Endodermal cell (in vitro differentiated cells): ENCODE measurements around the gene CCDC38. TPM values are rescaled to one million over a fixed set of nuclear protein-coding genes. Genes with fewer than 3 reads are reported as not detected.
A peak's percentile ranks its signal among the peaks of the same experiment; 100 is the strongest.

ENCODE experiments used
- DNase-seq: peaks from one replicate; pipeline ENCODE4 v3.0.0-alpha.2; 2017
- H3K27ac ChIP-seq: 2 replicates; pipeline ENCODE4 v1.5.1; 2013; ENCODE audit warnings: mild to moderate bottlenecking, low read depth, low read length, moderate library complexity
- H3K27me3 ChIP-seq: 2 replicates; pipeline ENCODE4 v1.6.1; 2013; ENCODE audit warnings: mild to moderate bottlenecking, low read length, moderate library complexity; ENCODE audit not compliant: insufficient read depth, control insufficient read depth, poor library complexity, severe bottlenecking
- H3K36me3 ChIP-seq: 2 replicates; pipeline ENCODE4 v1.7.0; 2013; ENCODE audit warnings: mild to moderate bottlenecking, low read length, moderate library complexity; ENCODE audit not compliant: control insufficient read depth, insufficient read depth
- H3K4me1 ChIP-seq: one replicate; pipeline ENCODE4 v1.7.0; 2013; ENCODE audit warnings: low read length; ENCODE audit not compliant: control insufficient read depth, insufficient read depth
- H3K4me3 ChIP-seq: 2 replicates; pipeline ENCODE4 v1.5.1; 2013; ENCODE audit warnings: mild to moderate bottlenecking, low read length, moderate library complexity
- H3K9ac ChIP-seq: 2 replicates; pipeline ENCODE4 v1.6.1; 2013; ENCODE audit warnings: mild to moderate bottlenecking, low read length, moderate library complexity; ENCODE audit not compliant: poor library complexity, severe bottlenecking; ENCODE audit errors: extremely low read depth
- H3K9me3 ChIP-seq: 2 replicates; pipeline ENCODE4 v1.6.1; 2013; ENCODE audit warnings: mild to moderate bottlenecking, low read length, moderate library complexity; ENCODE audit not compliant: control insufficient read depth
- H3K27ac Mint-ChIP-seq: 2 replicates; pipeline ENCODE4 v1.8.0; 2020; ENCODE audit warnings: mixed read lengths
- H3K27me3 Mint-ChIP-seq: 2 replicates; pipeline ENCODE4 v1.8.0; 2021; ENCODE audit warnings: mild to moderate bottlenecking, mixed read lengths; ENCODE audit not compliant: insufficient read depth
- H3K36me3 Mint-ChIP-seq: 2 replicates; pipeline ENCODE4 v1.8.0; 2020; ENCODE audit warnings: low read depth, mixed read lengths
- H3K4me1 Mint-ChIP-seq: 2 replicates; pipeline ENCODE4 v1.8.0; 2020; ENCODE audit warnings: mixed read lengths
- H3K4me3 Mint-ChIP-seq: 2 replicates; pipeline ENCODE4 v1.8.0; 2020; ENCODE audit warnings: mild to moderate bottlenecking, moderate library complexity, mixed read lengths
- H3K9me3 Mint-ChIP-seq: 2 replicates; pipeline ENCODE4 v1.8.0; 2020; ENCODE audit warnings: mild to moderate bottlenecking, mixed read lengths
- WGBS, 2 experiments: methylation state at CpG; one replicate each; pipeline versions ENCODE4 v1.1.5 to v1.1.7; 2013; ENCODE audit warnings: missing lambda C conversion rate in 2 of 2, mixed read lengths in 1 of 2; ENCODE audit not compliant: insufficient coverage in 1 of 2, insufficient read length in 1 of 2; 5-methylcytosine and 5-hydroxymethylcytosine counted together
- total RNA-seq, 2 donors: library from RNA; stranded (reverse); fragmentation: NEBNext Ultra II Directional in 1 of 2; extraction: Animal tissue kit (Norgen Biotek cat#: 25700) in 1 of 2; gene quantifications; 2 replicates in 1 of 2; 3 replicates in 1 of 2; pipeline ENCODE4 v1.2.1, GENCODE V29; 2021
- TF ChIP-seq, protein P1 (sequence below): fragments of 200-600 bp; sonication (generic); conservative IDR thresholded peaks from 2 replicates; pipeline ENCODE4 v1.5.0; 2021; ENCODE audit warnings: antibody characterized with exemption, mild to moderate bottlenecking

CCDC38 gene
- total RNA-seq, 2 donors from 2014 or later, result 0.35 TPM

DNA sequence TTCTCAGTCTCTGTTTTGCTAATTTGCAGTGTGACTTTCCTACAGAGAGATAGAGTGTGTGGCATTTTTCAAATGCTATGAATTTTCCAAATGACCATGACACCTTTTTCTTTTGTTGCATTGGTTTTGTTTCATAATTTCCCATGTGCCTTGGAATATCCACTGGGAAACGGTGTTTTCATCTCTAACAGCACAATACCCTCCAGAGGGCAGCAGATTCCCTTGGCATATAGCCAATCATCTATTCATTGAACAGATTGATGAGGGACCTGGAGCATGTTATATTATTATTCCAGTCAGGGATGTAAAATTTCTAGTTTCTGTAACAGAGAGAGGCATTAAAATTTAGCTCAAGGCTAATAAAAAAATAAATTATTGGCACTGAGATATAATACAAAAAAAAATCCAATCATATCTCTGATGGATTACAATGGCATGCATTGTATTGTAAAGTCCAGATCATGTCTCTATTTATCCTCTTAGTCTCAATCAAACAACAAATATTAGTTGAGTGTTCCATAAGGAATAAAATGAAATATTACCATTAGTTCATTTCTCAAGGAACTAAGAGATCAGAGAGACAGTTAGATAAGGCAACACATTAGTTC, 122.2 kb downstream of the CCDC38 start:
- Histone ChIP-seq H3K27me3 (no peaks in the 10 kb centered on the region), H3K4me3 (no peak overlapping the region), H3K4me1 (no peaks in the 10 kb centered on the region), H3K27ac (no peak overlapping the region), H3K36me3 (no peaks in the 10 kb centered on the region), H3K9ac (no peak overlapping the region), H3K9me3 (no peaks in the 10 kb centered on the region)
- Mint-ChIP-seq H3K4me3 (no peak overlapping the region), H3K36me3 (no peaks in the 10 kb centered on the region), H3K27ac (no peak overlapping the region), H3K4me1 (peaks cover 3% of the 10 kb centered on the region), H3K27me3 (no peaks in the 10 kb centered on the region), H3K9me3 (no peaks in the 10 kb centered on the region)
- TF ChIP-seq, protein P1, sequence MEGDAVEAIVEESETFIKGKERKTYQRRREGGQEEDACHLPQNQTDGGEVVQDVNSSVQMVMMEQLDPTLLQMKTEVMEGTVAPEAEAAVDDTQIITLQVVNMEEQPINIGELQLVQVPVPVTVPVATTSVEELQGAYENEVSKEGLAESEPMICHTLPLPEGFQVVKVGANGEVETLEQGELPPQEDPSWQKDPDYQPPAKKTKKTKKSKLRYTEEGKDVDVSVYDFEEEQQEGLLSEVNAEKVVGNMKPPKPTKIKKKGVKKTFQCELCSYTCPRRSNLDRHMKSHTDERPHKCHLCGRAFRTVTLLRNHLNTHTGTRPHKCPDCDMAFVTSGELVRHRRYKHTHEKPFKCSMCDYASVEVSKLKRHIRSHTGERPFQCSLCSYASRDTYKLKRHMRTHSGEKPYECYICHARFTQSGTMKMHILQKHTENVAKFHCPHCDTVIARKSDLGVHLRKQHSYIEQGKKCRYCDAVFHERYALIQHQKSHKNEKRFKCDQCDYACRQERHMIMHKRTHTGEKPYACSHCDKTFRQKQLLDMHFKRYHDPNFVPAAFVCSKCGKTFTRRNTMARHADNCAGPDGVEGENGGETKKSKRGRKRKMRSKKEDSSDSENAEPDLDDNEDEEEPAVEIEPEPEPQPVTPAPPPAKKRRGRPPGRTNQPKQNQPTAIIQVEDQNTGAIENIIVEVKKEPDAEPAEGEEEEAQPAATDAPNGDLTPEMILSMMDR, result peak; percentile 82
- DNase-seq, result no peak
- WGBS, 2 experiments, result 0% methylated on average over 1 of the region's 1 CpG; no CpG with 5 or more reads in 1 of the 2 experiments

Other genes starting within 250 kb of the CCDC38 start
- gene NTN4, start 151.8 kb downstream of the CCDC38 start, total RNA-seq, result 10 to 100 TPM; 57.4 to 58.2 TPM
- gene SNRPF, start 83.7 kb downstream of the CCDC38 start, total RNA-seq, result 10 to 100 TPM; 59.6 to 66.5 TPM
- gene AMDHD1, start 717 bp upstream of the CCDC38 start, total RNA-seq, result under 1 TPM; 0.46 to 0.71 TPM
- under 1 TPM; 0.31 to 0.49 TPM for gene HAL, start 53.7 kb upstream of the CCDC38 start, total RNA-seq
- 100 to 1,000 TPM; 112 to 141 TPM for gene LTA4H, start 93.0 kb upstream of the CCDC38 start, total RNA-seq